Mesenchymal stem cell (in vitro differentiated cells and primary cell): Measurements from ENCODE around the gene GNAT2.

Experiments used
- DNase-seq: peaks from one replicate; pipeline ENCODE4 v3.0.0-alpha.2; 2013
- H2AFZ ChIP-seq: one replicate; pipeline ENCODE4 v1.6.1; 2013; ENCODE audit warnings: low read depth, mild to moderate bottlenecking, control low read depth, inconsistent platforms, low read length, moderate library complexity
- H2AK5ac ChIP-seq: 2 replicates; pipeline ENCODE4 v1.6.1; 2013; ENCODE audit warnings: low read length, moderate library complexity, mild to moderate bottlenecking, inconsistent platforms; ENCODE audit not compliant: severe bottlenecking
- H2BK120ac ChIP-seq: one replicate; pipeline ENCODE4 v1.6.1; 2013; ENCODE audit warnings: low read depth, mild to moderate bottlenecking, inconsistent platforms, low read length, moderate library complexity
- H2BK12ac ChIP-seq, 2 experiments: one replicate each; pipeline ENCODE4 v1.6.1; 2013; ENCODE audit warnings: inconsistent platforms in 2 of 2, low read length in 2 of 2, mild to moderate bottlenecking in 2 of 2, moderate library complexity in 2 of 2, control low read depth in 1 of 2
- H2BK15ac ChIP-seq: one replicate; pipeline ENCODE4 v1.6.1; 2013; ENCODE audit warnings: mild to moderate bottlenecking, low read depth, inconsistent platforms; ENCODE audit not compliant: poor library complexity, severe bottlenecking
- H2BK5ac ChIP-seq: 2 replicates; pipeline ENCODE4 v1.6.1; 2013; ENCODE audit warnings: low read depth, mild to moderate bottlenecking, low read length, control low read depth, inconsistent platforms; ENCODE audit not compliant: poor library complexity, severe bottlenecking
- H3K14ac ChIP-seq, 2 experiments: one replicate each; pipeline ENCODE4 v1.6.1; 2013; ENCODE audit warnings: inconsistent platforms in 2 of 2, low read length in 2 of 2, control low read depth in 1 of 2, mild to moderate bottlenecking in 1 of 2, moderate library complexity in 1 of 2
- H3K18ac ChIP-seq, 2 experiments: one replicate each; pipeline ENCODE4 v1.6.1; 2013; ENCODE audit warnings: inconsistent platforms in 2 of 2, low read length in 2 of 2, control low read depth in 1 of 2, low read depth in 1 of 2, mild to moderate bottlenecking in 1 of 2
- H3K23ac ChIP-seq, 2 experiments: one replicate each; pipeline ENCODE4 v1.6.1; 2013; ENCODE audit warnings: inconsistent platforms in 2 of 2, low read length in 2 of 2, mild to moderate bottlenecking in 2 of 2, moderate library complexity in 2 of 2, control low read depth in 1 of 2
- H3K27ac ChIP-seq: 2 replicates; pipeline ENCODE4 v1.5.1; 2013; ENCODE audit warnings: mild to moderate bottlenecking, moderate library complexity, low read length, control low read depth, inconsistent platforms; ENCODE audit not compliant: poor library complexity, severe bottlenecking
- H3K27me3 ChIP-seq, 2 experiments: 2 replicates each; pipeline versions ENCODE4 v1.6.1 to v1.7.0; 2013; ENCODE audit warnings: low read length in 2 of 2, mild to moderate bottlenecking in 2 of 2, moderate library complexity in 2 of 2, control low read depth in 1 of 2, inconsistent platforms in 1 of 2; ENCODE audit not compliant: control insufficient read depth in 1 of 2, insufficient read depth in 1 of 2
- H3K36me3 ChIP-seq, 2 experiments: 2 replicates each; pipeline versions ENCODE4 v1.6.1 to v1.7.0; 2013; ENCODE audit warnings: low read length in 2 of 2, control low read depth in 1 of 2, inconsistent platforms in 1 of 2, low read depth in 1 of 2, mild to moderate bottlenecking in 1 of 2; ENCODE audit not compliant: insufficient read depth in 2 of 2, control insufficient read depth in 1 of 2
- H3K4ac ChIP-seq, 2 experiments: one replicate each; pipeline ENCODE4 v1.6.1; 2013; ENCODE audit warnings: inconsistent platforms in 2 of 2, low read length in 2 of 2, mild to moderate bottlenecking in 2 of 2, moderate library complexity in 2 of 2, control low read depth in 1 of 2, low read depth in 1 of 2
- H3K4me1 ChIP-seq: 2 replicates; pipeline ENCODE4 v1.6.1; 2013; ENCODE audit warnings: low read depth, low read length, control low read depth; ENCODE audit not compliant: control insufficient read depth, insufficient read depth
- H3K4me2 ChIP-seq: 2 replicates; pipeline ENCODE4 v1.6.1; 2013; ENCODE audit warnings: low read length, mild to moderate bottlenecking, inconsistent platforms; ENCODE audit not compliant: poor library complexity, severe bottlenecking
- H3K4me3 ChIP-seq, 2 experiments: 2 replicates each; pipeline versions ENCODE4 v1.5.1 to v1.7.0; 2013; ENCODE audit warnings: low read length in 2 of 2, mild to moderate bottlenecking in 2 of 2, control low read depth in 1 of 2, low read depth in 1 of 2; ENCODE audit not compliant: insufficient read depth in 1 of 2
- H3K79me1 ChIP-seq: replicated peaks from 2 replicates; pipeline ENCODE4 v1.6.1; 2013; ENCODE audit warnings: mild to moderate bottlenecking, control low read depth, low read length, inconsistent platforms; ENCODE audit not compliant: poor library complexity, severe bottlenecking
- H3K9ac ChIP-seq: 2 replicates; pipeline ENCODE4 v1.7.0; 2013; ENCODE audit warnings: mild to moderate bottlenecking, low read length, moderate library complexity
- H3K9me3 ChIP-seq: 2 replicates; pipeline ENCODE4 v1.7.0; 2013; ENCODE audit warnings: mild to moderate bottlenecking, low read length; ENCODE audit not compliant: control insufficient read depth
- H4K8ac ChIP-seq: one replicate; pipeline ENCODE4 v1.6.1; 2013; ENCODE audit warnings: inconsistent platforms, mild to moderate bottlenecking, low read length, moderate library complexity
- H4K91ac ChIP-seq: one replicate; pipeline ENCODE4 v1.6.1; 2013; ENCODE audit warnings: mild to moderate bottlenecking, low read length, inconsistent platforms
- WGBS: methylation state at CpG from one replicate; pipeline ENCODE4 v1.1.7; 2013; ENCODE audit warnings: mixed read lengths; 5-methylcytosine and 5-hydroxymethylcytosine counted together

Gene GNAT2

GRCh38 chr1:109624201-109625010, 5.0 kb upstream of the GNAT2 start:
- Histone ChIP-seq H2AFZ (no peak overlapping the region), H3K14ac (no peak overlapping the region), H2BK120ac (no peak overlapping the region), H3K4me3 (peak overlapping the region in 1 of 2 experiments; percentile 70), H3K23ac (no peak overlapping the region), H3K4me2 (no peak overlapping the region), H3K4ac (no peak overlapping the region), H3K9ac (peak overlapping the region; percentile 68), H4K8ac (no peak overlapping the region), H3K18ac (peak overlapping the region in 1 of 2 experiments; percentile 57), H2BK5ac (no peak overlapping the region), H2BK12ac (no peak overlapping the region), H4K91ac (no peak overlapping the region), H3K36me3 (peaks cover 35 to 60% of the 10 kb centered on the region in 2 experiments), H3K4me1 (peaks cover 70% of the 10 kb centered on the region), H3K27me3 (no peaks in the 10 kb centered on the region), H3K27ac (no peak overlapping the region), H3K9me3 (no peaks in the 10 kb centered on the region), H2BK15ac (no peak overlapping the region), H2AK5ac (no peak overlapping the region), H3K79me1 (peaks cover 8% of the 10 kb centered on the region)
- WGBS = 89% methylated on average over 17 of the region's 17 CpGs
- no peak for DNase-seq

- Histone ChIP-seq H3K4me2 (no peak overlapping the region), H4K91ac (peak overlapping the region; percentile 9), H3K36me3 (peaks cover 28 to 53% of the 10 kb centered on the region in 2 experiments), H2BK5ac (no peak overlapping the region), H3K4me1 (peaks cover 68% of the 10 kb centered on the region), H2BK120ac (no peak overlapping the region), H4K8ac (peak overlapping the region; percentile 38), H3K27me3 (no peaks in the 10 kb centered on the region), H3K79me1 (peaks cover 12% of the 10 kb centered on the region), H2BK12ac (peak overlapping the region in 1 of 2 experiments; percentile 19), H2AFZ (no peak overlapping the region), H3K18ac (peak overlapping the region in 1 of 2 experiments; percentile 57), H3K4ac (no peak overlapping the region), H3K9ac (peak overlapping the region; percentile 68), H3K27ac (no peak overlapping the region), H3K4me3 (peak overlapping the region in 1 of 2 experiments; percentile 70), H3K14ac (no peak overlapping the region), H3K9me3 (no peaks in the 10 kb centered on the region), H2BK15ac (no peak overlapping the region), H3K23ac (peak overlapping the region in 1 of 2 experiments; percentile 70), H2AK5ac (no peak overlapping the region)
- DNase-seq = no peak
- 90% methylated on average over 11 of the region's 11 CpGs for WGBS
Measured at GRCh38 chr1:109623601-109624161, 4.3 kb upstream of the GNAT2 start.

- no peak overlapping the region for H2AK5ac ChIP-seq
- peaks cover 20 to 47% of the 10 kb centered on the region in 2 experiments for H3K36me3 ChIP-seq
- H3K79me1 ChIP-seq = peaks cover 13% of the 10 kb centered on the region
- peak overlapping the region in 1 of 2 experiments; percentile 70 for H3K4me3 ChIP-seq
- H2AFZ ChIP-seq = no peak overlapping the region
- WGBS = 97% methylated on average over 2 of the region's 3 CpGs
- H3K4me2 ChIP-seq = no peak overlapping the region
- H3K27me3 ChIP-seq = no peaks in the 10 kb centered on the region
- H4K8ac ChIP-seq = no peak overlapping the region
- DNase-seq = no peak
- H3K9me3 ChIP-seq = no peaks in the 10 kb centered on the region
- no peak overlapping the region for H3K18ac ChIP-seq
- no peak overlapping the region for H3K4ac ChIP-seq
- peaks cover 61% of the 10 kb centered on the region for H3K4me1 ChIP-seq
- H2BK120ac ChIP-seq = no peak overlapping the region
- H4K91ac ChIP-seq = no peak overlapping the region
- no peak overlapping the region for H2BK5ac ChIP-seq
- H3K9ac ChIP-seq = peak overlapping the region; percentile 68
- H2BK12ac ChIP-seq = no peak overlapping the region
- H3K14ac ChIP-seq = no peak overlapping the region
- no peak overlapping the region for H3K23ac ChIP-seq
- H3K27ac ChIP-seq = no peak overlapping the region
- no peak overlapping the region for H2BK15ac ChIP-seq
Measured at GRCh38 chr1:109622895-109623294, 3.5 kb upstream of the GNAT2 start.

GRCh38 chr1:109622137-109622892, 2.9 kb upstream of the GNAT2 start:
- no peaks in the 10 kb centered on the region for H3K27me3 ChIP-seq
- no peak overlapping the region for H3K18ac ChIP-seq
- peak overlapping the region in 1 of 2 experiments; percentile 94 for H3K4me3 ChIP-seq
- peak overlapping the region; percentile 84 for H3K4me2 ChIP-seq
- H3K9ac ChIP-seq = peak overlapping the region; percentile 100
- H2AFZ ChIP-seq = no peak overlapping the region
- no peak overlapping the region for H2BK12ac ChIP-seq
- peaks cover 58% of the 10 kb centered on the region for H3K4me1 ChIP-seq
- no peak overlapping the region for H4K8ac ChIP-seq
- 89% methylated on average over 11 of the region's 11 CpGs for WGBS
- no peak overlapping the region for H2BK15ac ChIP-seq
- H3K27ac ChIP-seq = no peak overlapping the region
- no peak overlapping the region for H3K23ac ChIP-seq
- no peaks in the 10 kb centered on the region for H3K9me3 ChIP-seq
- no peak for DNase-seq
- no peak overlapping the region for H2BK5ac ChIP-seq
- no peak overlapping the region for H2BK120ac ChIP-seq
- H2AK5ac ChIP-seq = no peak overlapping the region
- H3K79me1 ChIP-seq = peaks cover 13% of the 10 kb centered on the region
- peak overlapping the region in 1 of 2 experiments; percentile 35 for H3K14ac ChIP-seq
- H4K91ac ChIP-seq = peak overlapping the region; percentile 48
- H3K36me3 ChIP-seq = peaks cover 15 to 41% of the 10 kb centered on the region in 2 experiments
- peak overlapping the region in 1 of 2 experiments; percentile 30 for H3K4ac ChIP-seq
